ENCODE measurements around the gene RTN4R. TPM values are rescaled to one million over a fixed set of nuclear protein-coding genes. Genes with fewer than 3 reads are reported as not detected.

Gene RTN4R
- total RNA-seq, 1 experiment from 2014 or later: 25.0 TPM

GRCh38 chr22:20292108-20292507, 24.0 kb upstream of the RTN4R start:
- H3K36me3 Mint-ChIP-seq: no peaks in the 10 kb centered on the region
- ChIA-PET POLR2A (interaction anchor here (0.7 kb wide), 1 partner anchor 16 kb away, joined by 4 read pairs; no protein-coding TSS in a partner anchor), CTCF (interaction anchor here (0.9 to 2.4 kb wide), 5 partner anchors 33 to 135 kb away, joined by 3 to 15 read pairs (median 3); no protein-coding TSS in a partner anchor)
- ATAC-seq: no peak
- TF ChIP-seq FOXP1 (CRISPR knock-in tag; IDR thresholded peaks at IDR 0.05; ENCODE audit: borderline replicate concordance) (no peak), OVOL2 (CRISPR knock-in tag; IDR thresholded peaks at IDR 0.05; ENCODE audit: borderline replicate concordance) (no peak), GTF2I (CRISPR knock-in tag; conservative IDR thresholded peaks at IDR 0.05) (no peak)
- no peaks in the 10 kb centered on the region for H3K4me1 Mint-ChIP-seq
- no peak overlapping the region for H3K27ac Mint-ChIP-seq
- no peak for DNase-seq (ENCODE audit: low spot score)
- no peak overlapping the region for H3K4me3 Mint-ChIP-seq
- H3K27me3 Mint-ChIP-seq (ENCODE audit: low read depth): peaks cover 9% of the 10 kb centered on the region
- no peaks in the 10 kb centered on the region for H3K9me3 Mint-ChIP-seq

DNA sequence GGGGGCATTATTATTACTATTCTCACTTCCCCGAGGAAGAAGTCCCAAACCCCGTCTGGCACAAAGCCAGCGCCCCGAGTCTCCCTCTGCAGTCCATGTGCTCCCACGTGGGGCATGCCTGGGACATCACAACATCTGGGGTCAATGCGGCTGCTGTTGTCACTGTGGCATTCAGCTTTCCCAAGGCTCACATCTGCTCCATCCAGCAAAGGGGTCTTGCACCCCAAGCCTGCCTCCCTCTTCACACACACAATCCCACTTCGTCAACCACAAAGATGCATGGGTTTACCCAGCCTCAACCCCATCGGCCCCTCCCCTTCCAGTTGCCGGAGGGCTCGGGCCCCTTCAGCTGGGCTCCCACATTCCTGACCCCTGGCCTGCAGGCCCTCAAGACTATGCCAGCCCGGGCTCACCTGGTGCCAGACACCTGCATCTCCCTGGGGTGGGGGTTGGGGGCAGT, 23.5 kb upstream of the RTN4R start:
- no peaks in the 10 kb centered on the region for H3K4me1 Mint-ChIP-seq
- ChIA-PET POLR2A (interaction anchor here (0.7 kb wide), 1 partner anchor 17 kb away, joined by 4 read pairs; no protein-coding TSS in a partner anchor), CTCF (interaction anchor here (0.9 to 2.4 kb wide), 4 partner anchors 33 to 134 kb away, joined by 3 to 15 read pairs (median 3); no protein-coding TSS in a partner anchor)
- DNase-seq (ENCODE audit: low spot score): no peak
- no peaks in the 10 kb centered on the region for H3K36me3 Mint-ChIP-seq
- no peak for ATAC-seq
- H3K9me3 Mint-ChIP-seq: no peaks in the 10 kb centered on the region
- no peak overlapping the region for H3K4me3 Mint-ChIP-seq
- TF ChIP-seq ZNF671 (CRISPR knock-in tag; IDR thresholded peaks at IDR 0.05) (no peak), NR3C1 (CRISPR knock-in tag; conservative IDR thresholded peaks at IDR 0.05; ENCODE audit: low read depth) (no peak), TCF7 (CRISPR knock-in tag; IDR thresholded peaks at IDR 0.05; ENCODE audit: low read depth) (no peak), ELF4 (CRISPR knock-in tag; IDR thresholded peaks at IDR 0.05; ENCODE audit: low read depth) (no peak), ZNF396 (CRISPR knock-in tag; IDR thresholded peaks at IDR 0.05; ENCODE audit: borderline replicate concordance) (no peak), ATF3 (CRISPR knock-in tag; conservative IDR thresholded peaks at IDR 0.05) (no peak), ZNF423 (CRISPR knock-in tag; IDR thresholded peaks at IDR 0.05) (no peak), E2F4 (CRISPR knock-in tag; IDR thresholded peaks at IDR 0.05; ENCODE audit: borderline replicate concordance, low read depth) (no peak), NFYB (CRISPR knock-in tag; conservative IDR thresholded peaks at IDR 0.05; ENCODE audit: low read depth) (no peak), TEAD1 (CRISPR knock-in tag; IDR thresholded peaks at IDR 0.05) (no peak), SP1 (CRISPR knock-in tag; conservative IDR thresholded peaks at IDR 0.05) (no peak), RORB (CRISPR knock-in tag; IDR thresholded peaks at IDR 0.05) (no peak), RELA (CRISPR knock-in tag; IDR thresholded peaks at IDR 0.05; ENCODE audit: borderline replicate concordance) (no peak), IRF1 (CRISPR knock-in tag; IDR thresholded peaks at IDR 0.05) (no peak)
- TF ChIP-seq, protein P1, sequence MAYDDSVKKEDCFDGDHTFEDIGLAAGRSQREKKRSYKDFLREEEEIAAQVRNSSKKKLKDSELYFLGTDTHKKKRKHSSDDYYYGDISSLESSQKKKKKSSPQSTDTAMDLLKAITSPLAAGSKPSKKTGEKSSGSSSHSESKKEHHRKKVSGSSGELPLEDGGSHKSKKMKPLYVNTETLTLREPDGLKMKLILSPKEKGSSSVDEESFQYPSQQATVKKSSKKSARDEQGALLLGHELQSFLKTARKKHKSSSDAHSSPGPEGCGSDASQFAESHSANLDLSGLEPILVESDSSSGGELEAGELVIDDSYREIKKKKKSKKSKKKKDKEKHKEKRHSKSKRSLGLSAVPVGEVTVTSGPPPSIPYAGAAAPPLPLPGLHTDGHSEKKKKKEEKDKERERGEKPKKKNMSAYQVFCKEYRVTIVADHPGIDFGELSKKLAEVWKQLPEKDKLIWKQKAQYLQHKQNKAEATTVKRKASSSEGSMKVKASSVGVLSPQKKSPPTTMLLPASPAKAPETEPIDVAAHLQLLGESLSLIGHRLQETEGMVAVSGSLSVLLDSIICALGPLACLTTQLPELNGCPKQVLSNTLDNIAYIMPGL (CRISPR knock-in tag; IDR thresholded peaks at IDR 0.05): no peak
- TF ChIP-seq, protein P2, sequence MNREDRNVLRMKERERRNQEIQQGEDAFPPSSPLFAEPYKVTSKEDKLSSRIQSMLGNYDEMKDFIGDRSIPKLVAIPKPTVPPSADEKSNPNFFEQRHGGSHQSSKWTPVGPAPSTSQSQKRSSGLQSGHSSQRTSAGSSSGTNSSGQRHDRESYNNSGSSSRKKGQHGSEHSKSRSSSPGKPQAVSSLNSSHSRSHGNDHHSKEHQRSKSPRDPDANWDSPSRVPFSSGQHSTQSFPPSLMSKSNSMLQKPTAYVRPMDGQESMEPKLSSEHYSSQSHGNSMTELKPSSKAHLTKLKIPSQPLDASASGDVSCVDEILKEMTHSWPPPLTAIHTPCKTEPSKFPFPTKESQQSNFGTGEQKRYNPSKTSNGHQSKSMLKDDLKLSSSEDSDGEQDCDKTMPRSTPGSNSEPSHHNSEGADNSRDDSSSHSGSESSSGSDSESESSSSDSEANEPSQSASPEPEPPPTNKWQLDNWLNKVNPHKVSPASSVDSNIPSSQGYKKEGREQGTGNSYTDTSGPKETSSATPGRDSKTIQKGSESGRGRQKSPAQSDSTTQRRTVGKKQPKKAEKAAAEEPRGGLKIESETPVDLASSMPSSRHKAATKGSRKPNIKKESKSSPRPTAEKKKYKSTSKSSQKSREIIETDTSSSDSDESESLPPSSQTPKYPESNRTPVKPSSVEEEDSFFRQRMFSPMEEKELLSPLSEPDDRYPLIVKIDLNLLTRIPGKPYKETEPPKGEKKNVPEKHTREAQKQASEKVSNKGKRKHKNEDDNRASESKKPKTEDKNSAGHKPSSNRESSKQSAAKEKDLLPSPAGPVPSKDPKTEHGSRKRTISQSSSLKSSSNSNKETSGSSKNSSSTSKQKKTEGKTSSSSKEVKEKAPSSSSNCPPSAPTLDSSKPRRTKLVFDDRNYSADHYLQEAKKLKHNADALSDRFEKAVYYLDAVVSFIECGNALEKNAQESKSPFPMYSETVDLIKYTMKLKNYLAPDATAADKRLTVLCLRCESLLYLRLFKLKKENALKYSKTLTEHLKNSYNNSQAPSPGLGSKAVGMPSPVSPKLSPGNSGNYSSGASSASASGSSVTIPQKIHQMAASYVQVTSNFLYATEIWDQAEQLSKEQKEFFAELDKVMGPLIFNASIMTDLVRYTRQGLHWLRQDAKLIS (CRISPR knock-in tag; IDR thresholded peaks at IDR 0.05; ENCODE audit: borderline replicate concordance): no peak
- peaks cover 4% of the 10 kb centered on the region for H3K27me3 Mint-ChIP-seq (ENCODE audit: low read depth)
- H3K27ac Mint-ChIP-seq: no peak overlapping the region

Measured in WTC11 (cell line).